HepG2 (cell line): ENCODE measurements around the gene ZBTB46. TPM values are rescaled to one million over a fixed set of nuclear protein-coding genes. Genes with fewer than 3 reads are reported as not detected.

Experiments
- ATAC-seq: fragments of 200-7000 bp; cut with Tn5 transposase; 3 replicates; pipeline ENCODE4 v1.9.1; 2020; ENCODE audit warnings: mild to moderate bottlenecking, moderate library complexity
- BruUV-seq: library from RNA; stranded (reverse); fragments of 400-500 nt; replicated peaks from 2 replicates; lab custom pipeline; 2021; lab: Mats Ljungman, UMichigan
- CTCF ChIA-PET: fragments of 300-600 bp; formaldehyde crosslinking; extraction: SDS; loops from one replicate; lab custom pipeline; 2021; ENCODE audit warnings: low total read pairs, inconsistent platforms, low intra/inter-chr PET ratio; lab: Yijun Ruan, JAX
- POLR2A ChIA-PET: fragments of 350-600 bp; sonication (Branson Sonifier 250); formaldehyde crosslinking; loops from one replicate; lab custom pipeline; 2020; ENCODE audit warnings: antibody characterized with exemption, inconsistent platforms; lab: Yijun Ruan, JAX
- DNase-seq: peaks from one replicate; pipeline ENCODE4 v3.0.0-alpha.2; 2015; ENCODE audit warnings: low spot score
- FAIRE-seq: peaks from 3 replicates; lab custom pipeline; 2011; peaks lifted over from hg19 to GRCh38; lab: Jason Lieb, UNC
- H2AFZ ChIP-seq: one replicate; pipeline ENCODE4 v1.6.1; 2011; ENCODE audit warnings: low read length, inconsistent platforms
- H3K27ac ChIP-seq: fragments of 300-600 bp; 3 replicates; pipeline ENCODE4 v1.8.0; 2011; ENCODE audit warnings: mixed run types, mild to moderate bottlenecking, mixed read lengths, low read length, inconsistent platforms; ENCODE audit not compliant: insufficient read depth; ENCODE audit errors: extremely low read length
- H3K27me3 ChIP-seq, 2 experiments: fragments of 200-600 bp in 1 of 2; 2 replicates in 1 of 2; 3 replicates in 1 of 2; pipeline versions ENCODE4 v1.6.0 to v1.8.0; 2011; ENCODE audit warnings: low read length in 2 of 2, mild to moderate bottlenecking in 2 of 2, moderate library complexity in 2 of 2, inconsistent platforms in 1 of 2; ENCODE audit not compliant: insufficient read depth in 2 of 2, control insufficient read depth in 1 of 2
- H3K36me3 ChIP-seq, 2 experiments: fragments of 200-600 bp in 1 of 2; replicated peaks in 1 of 2; 2 replicates in 1 of 2; 3 replicates in 1 of 2; pipeline versions ENCODE4 v1.5.1 to v1.8.0; 2011; ENCODE audit warnings: low read length in 2 of 2, inconsistent platforms in 1 of 2; ENCODE audit not compliant: insufficient read depth in 2 of 2, control insufficient read depth in 1 of 2
- H3K4me1 ChIP-seq: 2 replicates; pipeline ENCODE4 v1.5.1; 2012; ENCODE audit warnings: low read length, inconsistent platforms; ENCODE audit not compliant: insufficient read depth
- H3K4me2 ChIP-seq: 2 replicates; pipeline ENCODE4 v1.6.0; 2011; ENCODE audit warnings: low read depth, low read length, inconsistent platforms
- H3K4me3 ChIP-seq, 3 experiments: fragments of 200-600 bp in 1 of 3; sonication (generic), shearing (Covaris generic) in 1 of 3; replicated peaks in 1 of 3; 2 replicates each; pipeline ENCODE4 v1.5.1; 2011 to 2016; ENCODE audit warnings: low read length in 3 of 3, inconsistent platforms in 2 of 3, low read depth in 2 of 3, mild to moderate bottlenecking in 2 of 3, control low read depth in 1 of 3, mixed read lengths in 1 of 3; ENCODE audit not compliant: insufficient read depth in 1 of 3
- H3K79me2 ChIP-seq: one replicate; pipeline ENCODE4 v1.6.1; 2011; ENCODE audit warnings: low read length, inconsistent platforms; ENCODE audit not compliant: insufficient read depth
- H3K9ac ChIP-seq: 2 replicates; pipeline ENCODE4 v1.6.0; 2011; ENCODE audit warnings: mild to moderate bottlenecking, low read depth, low read length, inconsistent platforms; ENCODE audit not compliant: insufficient read depth
- H3K9me3 ChIP-seq: 2 replicates; pipeline ENCODE4 v1.5.1; 2012; ENCODE audit warnings: mild to moderate bottlenecking, low read length
- H4K20me1 ChIP-seq: 2 replicates; pipeline ENCODE4 v1.6.0; 2011; ENCODE audit warnings: inconsistent platforms, mild to moderate bottlenecking, low read length, moderate library complexity; ENCODE audit not compliant: insufficient read depth
- CBX5 ChIP-seq: sonication (generic); formaldehyde crosslinking; IDR thresholded peaks from 2 replicates; pipeline ENCODE4 v1.4.0; 2020; ENCODE audit warnings: missing genetic modification reagents, borderline replicate concordance
- CENPBD1 ChIP-seq: sonication (generic); formaldehyde crosslinking; IDR thresholded peaks from 2 replicates; pipeline ENCODE4 v1.8.0; 2022; ENCODE audit warnings: missing genetic modification reagents, low read depth, mild to moderate bottlenecking, borderline replicate concordance
- CHD2 ChIP-seq: IDR thresholded peaks from 2 replicates; pipeline ENCODE4 v1.6.1; 2011; ENCODE audit warnings: low read depth, low read length, improper control_type of control experiment
- FOSL1 ChIP-seq: sonication (generic); formaldehyde crosslinking; IDR thresholded peaks from 2 replicates; pipeline ENCODE4 v1.9.0; 2021; ENCODE audit warnings: missing genetic modification reagents, borderline replicate concordance
- HNF4G ChIP-seq, 2 experiments: sonication (generic) in 1 of 2; formaldehyde crosslinking in 1 of 2; IDR thresholded peaks; 2 replicates each; pipeline versions ENCODE4 v1.4.0 to v1.6.1; 2011 to 2020; ENCODE audit warnings: borderline replicate concordance in 2 of 2, low read depth in 2 of 2, mild to moderate bottlenecking in 2 of 2, low read length in 1 of 2, missing genetic modification reagents in 1 of 2, moderate library complexity in 1 of 2
- IRF1 ChIP-seq: sonication (generic); formaldehyde crosslinking; IDR thresholded peaks from 2 replicates; pipeline ENCODE4 v1.4.0; 2020; ENCODE audit warnings: low read depth, mild to moderate bottlenecking, missing genetic modification reagents
- NBN ChIP-seq: fragments of 450-650 bp; conservative IDR thresholded peaks from 2 replicates; pipeline ENCODE4 v1.6.1; 2017
- NCOA5 ChIP-seq: sonication (generic); formaldehyde crosslinking; IDR thresholded peaks from 2 replicates; pipeline ENCODE4 v1.4.0; 2020; ENCODE audit warnings: missing genetic modification reagents
- TP53 ChIP-seq: sonication (generic); formaldehyde crosslinking; conservative IDR thresholded peaks from 2 replicates; pipeline ENCODE4 v1.4.0; 2020; ENCODE audit warnings: missing genetic modification reagents
- ZBTB39 ChIP-seq: sonication (generic); formaldehyde crosslinking; IDR thresholded peaks from 2 replicates; pipeline ENCODE4 v1.5.0; 2020; ENCODE audit warnings: missing genetic modification reagents
- ZFP62 ChIP-seq: sonication (generic); formaldehyde crosslinking; IDR thresholded peaks from 2 replicates; pipeline ENCODE4 v1.4.0; 2020; ENCODE audit warnings: missing genetic modification reagents
- ZKSCAN1 ChIP-seq: fragments of 150-350 bp; IDR thresholded peaks from 2 replicates; pipeline ENCODE4 v1.6.1; 2014; ENCODE audit warnings: low read length
- ZNF20 ChIP-seq: sonication (generic); formaldehyde crosslinking; IDR thresholded peaks from 2 replicates; pipeline ENCODE4 v1.4.0; 2020; ENCODE audit warnings: mild to moderate bottlenecking, moderate library complexity, missing genetic modification reagents
- ZNF629 ChIP-seq: sonication (generic); formaldehyde crosslinking; conservative IDR thresholded peaks from 2 replicates; pipeline ENCODE4 v1.5.0; 2020; ENCODE audit warnings: missing genetic modification reagents
- ZNF761 ChIP-seq: sonication (generic); formaldehyde crosslinking; conservative IDR thresholded peaks from 2 replicates; pipeline ENCODE4 v1.4.0; 2020; ENCODE audit warnings: mild to moderate bottlenecking, missing genetic modification reagents
- ZNF780A ChIP-seq: sonication (generic); formaldehyde crosslinking; IDR thresholded peaks from 2 replicates; pipeline ENCODE4 v1.8.0; 2022; ENCODE audit warnings: mild to moderate bottlenecking, missing genetic modification reagents, moderate library complexity
- ZNF879 ChIP-seq: sonication (generic); formaldehyde crosslinking; IDR thresholded peaks from 2 replicates; pipeline ENCODE4 v1.8.1; 2023; ENCODE audit warnings: missing genetic modification reagents
- WGBS: methylation state at CpG from one replicate; pipeline ENCODE4 v1.1.6; 2017; ENCODE audit warnings: low lambda C conversion rate; 5-methylcytosine and 5-hydroxymethylcytosine counted together
- in situ Hi-C: cut with HindIII; loops from 2 replicates; pipeline ENCODE4 v1.10.0; 2017; ENCODE audit warnings: low pct_unique_long_range_greater_than_20kb; ENCODE audit not compliant: extremely low pct_ligation_motif_present
- intact Hi-C: fragments of 100-400 bp; cut with micrococcal nuclease; formaldehyde crosslinking; loops from one replicate; pipeline ENCODE4 v1.10.0; 2022; ENCODE audit not compliant: unreplicated experiment
- polyA plus RNA-seq, 8 experiments: library from polyadenylated mRNA; depleted of rRNA in 3 of 8; stranded (reverse) in 7 of 8; unstranded in 1 of 8; fragments of >200 nt; fragmentation: Illumina TruSeq in 4 of 8; extraction: Trizol in 4 of 8; gene quantifications; 2 replicates each; pipeline versions ENCODE4 v1.2.1 to v1.2.3, GENCODE V29; 2011 to 2016; ENCODE audit warnings: low read depth in 4 of 8, missing spikeins in 1 of 8, mixed read lengths in 1 of 8; ENCODE audit not compliant: insufficient read depth in 1 of 8
- total RNA-seq, 5 experiments: library from RNA; depleted of rRNA; stranded (reverse); fragments of >200 nt; fragmentation: Illumina TruSeq; extraction: Trizol; gene quantifications; 2 replicates each; pipeline ENCODE4 v1.2.3, GENCODE V29; 2016; ENCODE audit warnings: low read depth in 1 of 5
- TF ChIP-seq, protein P1 (sequence below): sonication (generic); formaldehyde crosslinking; IDR thresholded peaks from 2 replicates; pipeline ENCODE4; 2020; ENCODE audit warnings: missing genetic modification reagents, mild to moderate bottlenecking, borderline replicate concordance

ZBTB46 gene
- total and polyA plus RNA-seq, 2 of the 13 experiments (the other 11 are each of a cell fraction or from before 2014, with no cell fraction given): 1.6 to 13.5 TPM

DNA sequence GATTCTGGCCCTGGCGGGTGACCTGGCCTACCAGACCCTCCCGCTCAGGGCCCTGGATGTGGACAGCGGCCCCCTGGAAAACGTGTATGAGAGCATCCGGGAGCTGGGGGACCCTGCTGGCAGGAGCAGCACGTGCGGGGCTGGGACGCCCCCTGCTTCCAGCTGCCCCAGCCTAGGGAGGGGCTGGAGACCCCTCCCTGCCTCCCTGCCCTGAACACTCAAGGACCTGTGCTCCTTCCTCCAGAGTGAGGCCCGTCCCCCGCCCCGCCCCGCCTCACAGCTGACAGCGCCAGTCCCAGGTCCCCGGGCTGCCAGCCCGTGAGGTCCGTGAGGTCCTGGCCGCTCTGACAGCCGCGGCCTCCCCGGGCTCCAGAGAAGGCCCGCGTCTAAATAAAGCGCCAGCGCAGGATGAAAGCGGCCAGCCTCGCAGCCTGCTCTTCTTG lies 92.4 kb downstream of the ZBTB46 start:
- Histone ChIP-seq H3K79me2 (peaks cover 23% of the 10 kb centered on the region), H3K27me3 (no peaks in the 10 kb centered on the region), H3K4me3 (peak overlapping the region; percentile 74 to 93 (median 85)), H3K9ac (peak overlapping the region; percentile 87), H3K27ac (peak overlapping the region; percentile 93), H3K9me3 (no peaks in the 10 kb centered on the region), H4K20me1 (no peaks in the 10 kb centered on the region), H2AFZ (no peak overlapping the region), H3K4me2 (peak overlapping the region; percentile 90), H3K36me3 (peaks cover 31 to 38% of the 10 kb centered on the region in 2 experiments), H3K4me1 (peaks cover 64% of the 10 kb centered on the region)
- DNase-seq (peak; percentile 71), FAIRE-seq (no peak), ATAC-seq (peak; percentile 16)
- BruUV-seq: TSS peak; percentile 69
- intact Hi-C loops (loop anchor here (1.0 to 5.0 kb wide), 2 partner anchors 11 to 201 kb away; partner anchors contain the start of gene PTK6), in situ Hi-C loops (no loop called here)
- ChIA-PET CTCF (interaction anchor here (2.5 kb wide), 1 partner anchor 31 kb away, joined by 8 read pairs; the partner anchor contains the start of genes ARFRP1 and ZGPAT), POLR2A (interaction anchor here (0.5 to 7.3 kb wide), 32 partner anchors 11 to 1671 kb away, joined by 3 to 190 read pairs (median 4); partner anchors contain the start of genes ARFRP1, C20orf204, GMEB2 and PRPF6)
- WGBS: 0% methylated on average over 24 of the region's 26 CpGs
- TF ChIP-seq TP53: no peak
- no peak for TF ChIP-seq CENPBD1 (CRISPR knock-in tag)
- TF ChIP-seq ZNF780A (CRISPR knock-in tag): no peak
- TF ChIP-seq NBN: no peak
- 0 out of 2 replicates have a peak, but pooled peaks have one; percentile 53 for TF ChIP-seq ZFP62 (CRISPR knock-in tag)
- TF ChIP-seq ZBTB39: no peak
- peak; percentile 8; the same call in 1 of the 2 replicates for TF ChIP-seq NCOA5
- TF ChIP-seq CBX5 (CRISPR knock-in tag): 0 out of 2 replicates have a peak, but pooled peaks have one; percentile 2
- no peak for TF ChIP-seq FOSL1 (CRISPR knock-in tag)
- 0 out of 2 replicates have a peak, but pooled peaks have one; percentile 1 for TF ChIP-seq ZNF629 (CRISPR knock-in tag)
- TF ChIP-seq ZNF20 (CRISPR knock-in tag): peak; percentile 70
- TF ChIP-seq ZNF761 (CRISPR knock-in tag): peak; percentile 59; the same call in 1 of the 2 replicates
- TF ChIP-seq ZNF879 (CRISPR knock-in tag): peak; percentile 91
- TF ChIP-seq IRF1 (CRISPR knock-in tag): no peak; the same call in 1 of the 2 replicates
- TF ChIP-seq, protein P1, sequence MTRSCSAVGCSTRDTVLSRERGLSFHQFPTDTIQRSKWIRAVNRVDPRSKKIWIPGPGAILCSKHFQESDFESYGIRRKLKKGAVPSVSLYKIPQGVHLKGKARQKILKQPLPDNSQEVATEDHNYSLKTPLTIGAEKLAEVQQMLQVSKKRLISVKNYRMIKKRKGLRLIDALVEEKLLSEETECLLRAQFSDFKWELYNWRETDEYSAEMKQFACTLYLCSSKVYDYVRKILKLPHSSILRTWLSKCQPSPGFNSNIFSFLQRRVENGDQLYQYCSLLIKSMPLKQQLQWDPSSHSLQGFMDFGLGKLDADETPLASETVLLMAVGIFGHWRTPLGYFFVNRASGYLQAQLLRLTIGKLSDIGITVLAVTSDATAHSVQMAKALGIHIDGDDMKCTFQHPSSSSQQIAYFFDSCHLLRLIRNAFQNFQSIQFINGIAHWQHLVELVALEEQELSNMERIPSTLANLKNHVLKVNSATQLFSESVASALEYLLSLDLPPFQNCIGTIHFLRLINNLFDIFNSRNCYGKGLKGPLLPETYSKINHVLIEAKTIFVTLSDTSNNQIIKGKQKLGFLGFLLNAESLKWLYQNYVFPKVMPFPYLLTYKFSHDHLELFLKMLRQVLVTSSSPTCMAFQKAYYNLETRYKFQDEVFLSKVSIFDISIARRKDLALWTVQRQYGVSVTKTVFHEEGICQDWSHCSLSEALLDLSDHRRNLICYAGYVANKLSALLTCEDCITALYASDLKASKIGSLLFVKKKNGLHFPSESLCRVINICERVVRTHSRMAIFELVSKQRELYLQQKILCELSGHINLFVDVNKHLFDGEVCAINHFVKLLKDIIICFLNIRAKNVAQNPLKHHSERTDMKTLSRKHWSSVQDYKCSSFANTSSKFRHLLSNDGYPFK (CRISPR knock-in tag): peak; percentile 56; the same call in 1 of the 2 replicates
- no peak for TF ChIP-seq ZKSCAN1
- TF ChIP-seq CHD2: no peak
- no peak for TF ChIP-seq HNF4G (IDR thresholded peaks at IDR 0.05; ENCODE audit: borderline replicate concordance, low read depth, low read length)
- TF ChIP-seq HNF4G (CRISPR knock-in tag; IDR thresholded peaks at IDR 0.05; ENCODE audit: borderline replicate concordance, low read depth): no peak
